Chondrocyte (in vitro differentiated cells): Measurements from ENCODE around the gene AOAH. TPM values are rescaled to one million over a fixed set of nuclear protein-coding genes. Genes with fewer than 3 reads are reported as not detected.
"Not testable (repeated sequence)": the region's sequence is repeated elsewhere in the genome, so short reads cannot be mapped to it uniquely, and the experiment has no call there.

Source experiments
- DNase-seq: peaks from one replicate; pipeline ENCODE4 v3.0.0; 2021; ENCODE audit warnings: mixed read lengths, low spot score
- H3K27ac Mint-ChIP-seq: one replicate; pipeline ENCODE4 v1.8.0; 2021; ENCODE audit warnings: mild to moderate bottlenecking, moderate library complexity, mixed read lengths; ENCODE audit not compliant: unreplicated experiment
- H3K27me3 Mint-ChIP-seq: 2 replicates; pipeline ENCODE4 v1.8.0; 2021; ENCODE audit warnings: low read depth, mixed read lengths
- H3K36me3 Mint-ChIP-seq: 2 replicates; pipeline ENCODE4 v1.8.0; 2021; ENCODE audit warnings: low read depth, mixed read lengths
- H3K4me1 Mint-ChIP-seq: 2 replicates; pipeline ENCODE4 v1.8.0; 2021; ENCODE audit warnings: low read depth, mild to moderate bottlenecking, mixed read lengths
- H3K4me3 Mint-ChIP-seq: one replicate; pipeline ENCODE4 v1.8.0; 2021; ENCODE audit warnings: mild to moderate bottlenecking, moderate library complexity, mixed read lengths; ENCODE audit not compliant: unreplicated experiment
- H3K9me3 Mint-ChIP-seq: 2 replicates; pipeline ENCODE4 v1.8.0; 2021; ENCODE audit warnings: low read depth, mixed read lengths
- total RNA-seq: library from RNA; stranded (reverse); gene quantifications from 3 replicates; pipeline ENCODE4 v1.2.1, GENCODE V29; 2021
- TF ChIP-seq, protein P1 (sequence below): fragments of 200-600 bp; sonication (generic); IDR thresholded peaks from 2 replicates; pipeline ENCODE4 v1.5.0; 2021; ENCODE audit warnings: antibody characterized with exemption, mild to moderate bottlenecking, moderate library complexity

AOAH gene
- total RNA-seq, 1 donor from 2014 or later, result not detected

DNA sequence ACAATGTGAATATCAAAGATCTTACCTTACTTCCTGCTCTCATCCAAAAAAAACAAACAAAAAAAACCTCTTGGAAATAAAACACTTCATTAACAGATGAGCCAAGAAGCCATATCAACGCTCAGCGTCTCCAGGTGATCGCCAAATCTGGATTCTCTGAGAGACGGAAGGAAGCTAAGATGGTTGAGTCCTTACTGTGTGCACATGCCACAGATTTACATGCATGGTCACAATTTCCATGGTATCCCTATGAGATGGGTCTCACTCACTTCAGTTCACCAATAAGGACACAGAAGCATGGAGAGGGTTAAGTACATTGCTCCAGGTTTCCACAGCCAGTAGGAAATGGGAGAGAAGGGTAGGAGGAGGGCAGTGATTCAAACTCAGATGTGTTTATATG is 1.0 kb downstream of the AOAH start:
- peaks cover 10% of the 10 kb centered on the region for H3K27me3 Mint-ChIP-seq
- no peak overlapping the region for H3K27ac Mint-ChIP-seq
- H3K9me3 Mint-ChIP-seq, result no peaks in the 10 kb centered on the region
- H3K4me1 Mint-ChIP-seq, result no peaks in the 10 kb centered on the region
- no peak overlapping the region for H3K4me3 Mint-ChIP-seq
- DNase-seq, result no peak
- TF ChIP-seq, protein P1, sequence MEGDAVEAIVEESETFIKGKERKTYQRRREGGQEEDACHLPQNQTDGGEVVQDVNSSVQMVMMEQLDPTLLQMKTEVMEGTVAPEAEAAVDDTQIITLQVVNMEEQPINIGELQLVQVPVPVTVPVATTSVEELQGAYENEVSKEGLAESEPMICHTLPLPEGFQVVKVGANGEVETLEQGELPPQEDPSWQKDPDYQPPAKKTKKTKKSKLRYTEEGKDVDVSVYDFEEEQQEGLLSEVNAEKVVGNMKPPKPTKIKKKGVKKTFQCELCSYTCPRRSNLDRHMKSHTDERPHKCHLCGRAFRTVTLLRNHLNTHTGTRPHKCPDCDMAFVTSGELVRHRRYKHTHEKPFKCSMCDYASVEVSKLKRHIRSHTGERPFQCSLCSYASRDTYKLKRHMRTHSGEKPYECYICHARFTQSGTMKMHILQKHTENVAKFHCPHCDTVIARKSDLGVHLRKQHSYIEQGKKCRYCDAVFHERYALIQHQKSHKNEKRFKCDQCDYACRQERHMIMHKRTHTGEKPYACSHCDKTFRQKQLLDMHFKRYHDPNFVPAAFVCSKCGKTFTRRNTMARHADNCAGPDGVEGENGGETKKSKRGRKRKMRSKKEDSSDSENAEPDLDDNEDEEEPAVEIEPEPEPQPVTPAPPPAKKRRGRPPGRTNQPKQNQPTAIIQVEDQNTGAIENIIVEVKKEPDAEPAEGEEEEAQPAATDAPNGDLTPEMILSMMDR, result no peak
- no peaks in the 10 kb centered on the region for H3K36me3 Mint-ChIP-seq

DNA sequence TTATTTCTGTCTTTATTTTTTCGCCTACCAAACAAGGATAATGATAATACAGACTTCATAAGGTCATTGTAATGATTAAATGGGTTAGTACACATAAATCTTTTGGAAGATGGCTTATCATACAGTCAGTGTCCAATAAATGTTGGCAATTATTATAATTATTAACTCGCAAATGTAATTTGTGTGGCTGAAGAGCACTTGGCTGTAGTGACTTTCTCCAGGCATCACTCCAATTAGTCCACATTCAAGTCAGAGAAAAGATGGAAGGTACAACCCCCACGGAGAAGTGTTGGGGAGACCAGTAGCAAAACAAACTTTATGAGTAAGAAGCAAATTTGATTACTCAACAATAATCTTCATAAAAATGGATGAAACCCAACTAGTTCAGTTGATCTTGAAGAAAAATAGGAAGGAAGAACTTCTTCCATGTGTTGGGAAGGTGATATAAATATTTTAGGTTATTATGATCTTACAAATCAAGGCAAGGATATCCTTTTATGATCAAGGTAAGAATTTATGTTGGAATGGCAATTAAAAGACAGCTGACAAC is 5.1 kb downstream of the AOAH start:
- Mint-ChIP-seq H3K9me3 (no peaks in the 10 kb centered on the region), H3K4me3 (no peak overlapping the region), H3K27ac (no peak overlapping the region), H3K27me3 (peaks cover 10% of the 10 kb centered on the region), H3K4me1 (no peaks in the 10 kb centered on the region), H3K36me3 (no peaks in the 10 kb centered on the region)
- TF ChIP-seq, protein P1, result no peak
- no peak for DNase-seq

DNA sequence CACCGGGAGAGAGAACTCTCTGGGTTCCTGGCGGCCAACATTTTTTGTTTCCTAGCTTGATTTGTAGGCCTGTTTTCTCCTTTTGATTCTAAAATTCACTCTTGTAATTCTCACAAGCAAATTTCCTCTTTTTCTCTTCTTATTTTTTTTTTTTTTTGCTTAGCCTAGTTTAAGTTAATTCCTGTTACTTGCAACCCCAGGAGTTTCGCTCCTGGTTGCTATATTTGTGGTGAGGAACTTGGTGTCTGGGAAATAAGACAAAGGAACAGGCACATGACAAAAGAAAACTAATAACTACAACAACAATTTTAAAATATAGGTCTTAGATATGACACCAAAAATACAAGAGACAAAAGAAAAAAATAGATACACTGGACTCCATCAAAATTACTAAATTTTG is 6.7 kb downstream of the AOAH start:
- Mint-ChIP-seq H3K27me3 (peaks cover 10% of the 10 kb centered on the region), H3K9me3 (peaks cover 11% of the 10 kb centered on the region), H3K36me3 (peaks cover 2% of the 10 kb centered on the region), H3K4me3 (no peak overlapping the region), H3K27ac (no peak overlapping the region), H3K4me1 (no peaks in the 10 kb centered on the region)
- DNase-seq, result no peak
- TF ChIP-seq, protein P1, result no peak

DNA sequence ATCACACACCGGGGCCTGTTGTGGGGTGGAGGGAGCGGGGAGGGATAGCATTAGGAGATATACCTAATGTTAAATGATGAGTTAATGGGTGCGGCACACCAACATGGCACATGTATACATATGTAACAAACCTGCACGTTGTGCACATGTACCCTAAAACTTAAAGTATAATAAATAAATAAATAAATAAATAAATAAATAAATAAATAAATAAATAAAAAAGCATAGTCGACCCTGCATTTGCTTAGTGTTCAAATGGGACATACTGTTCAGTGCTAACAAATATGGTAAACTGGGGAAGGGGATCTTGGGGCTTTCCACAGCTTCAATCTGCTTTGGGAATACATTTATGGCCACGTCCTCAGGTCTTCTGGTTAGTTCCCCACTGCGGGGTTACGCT is 7.5 kb downstream of the AOAH start:
- H3K4me1 Mint-ChIP-seq, H3K4me3 Mint-ChIP-seq, DNase-seq, H3K36me3 Mint-ChIP-seq, H3K27ac Mint-ChIP-seq, H3K27me3 Mint-ChIP-seq: not testable (repeated sequence)
- H3K9me3 Mint-ChIP-seq, result peaks cover 11% of the 10 kb centered on the region

DNA sequence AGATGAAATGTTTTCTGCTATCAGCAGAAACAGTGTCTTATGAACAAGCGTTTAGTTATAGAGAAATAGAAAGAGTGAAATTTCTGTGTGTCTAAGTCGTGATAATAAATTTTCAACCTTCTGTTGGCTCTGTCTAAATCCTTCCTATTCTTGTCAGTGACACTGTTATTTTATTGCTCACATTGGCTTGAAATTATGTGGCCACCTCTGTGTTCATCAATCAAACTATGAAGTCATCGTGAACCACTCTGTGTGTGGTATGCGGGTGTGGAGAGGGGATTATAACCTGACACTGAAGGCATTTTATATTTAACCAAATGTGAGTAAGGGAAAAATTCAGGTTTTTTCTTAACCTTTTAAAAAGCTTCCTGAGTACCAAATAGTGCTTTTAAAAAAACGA is 12.3 kb downstream of the AOAH start:
- Mint-ChIP-seq H3K27me3 (no peaks in the 10 kb centered on the region), H3K9me3 (peaks cover 11% of the 10 kb centered on the region), H3K4me3 (no peak overlapping the region), H3K36me3 (peaks cover 2% of the 10 kb centered on the region), H3K4me1 (no peaks in the 10 kb centered on the region), H3K27ac (no peak overlapping the region)
- TF ChIP-seq, protein P1, result no peak
- no peak for DNase-seq

DNA sequence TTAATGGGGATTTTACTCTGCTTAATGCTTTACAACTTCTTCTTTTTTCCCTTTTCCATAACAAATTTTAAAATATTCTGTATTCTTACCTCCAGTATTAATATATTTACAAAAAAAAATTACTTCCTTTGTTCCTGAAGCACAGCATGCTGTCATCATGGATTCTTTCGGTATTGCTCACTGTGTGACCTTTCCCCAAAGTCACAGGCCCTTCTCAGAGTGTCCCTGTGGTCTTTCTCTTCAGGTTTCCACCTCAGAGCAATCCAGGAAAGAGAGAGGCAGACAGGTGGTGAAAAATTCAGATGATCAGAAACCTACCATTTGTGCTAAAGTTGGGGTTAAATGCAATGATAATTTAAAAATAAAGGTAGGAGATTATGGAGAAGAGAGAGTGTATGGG is 13.0 kb downstream of the AOAH start:
- Mint-ChIP-seq H3K36me3 (peaks cover 2% of the 10 kb centered on the region), H3K27me3 (no peaks in the 10 kb centered on the region), H3K9me3 (peaks cover 11% of the 10 kb centered on the region), H3K4me3 (no peak overlapping the region), H3K4me1 (no peaks in the 10 kb centered on the region), H3K27ac (no peak overlapping the region)
- no peak for DNase-seq
- TF ChIP-seq, protein P1, result no peak
